Measurements from ENCODE around the gene CLPTM1L.
"Not testable (repeated sequence)": the region's sequence is repeated elsewhere in the genome, so short reads cannot be mapped to it uniquely, and the experiment has no call there.

Gene CLPTM1L

GRCh38 chr5:1293416-1294205, 51.3 kb downstream of the CLPTM1L start:
- Histone ChIP-seq H3K9ac (no peak overlapping the region), H3K27me3 (ENCODE audit: control insufficient read depth, insufficient read depth, low read length) (no peaks in the 10 kb centered on the region), H3K79me2 (no peaks in the 10 kb centered on the region), H3K27ac (no peak overlapping the region), H3K9me3 (ENCODE audit: control insufficient read depth, low read length) (no peaks in the 10 kb centered on the region), H2AFZ (no peak overlapping the region), H3K36me3 (ENCODE audit: control insufficient read depth, insufficient read depth, low read length) (no peaks in the 10 kb centered on the region), H3K4me1 (no peaks in the 10 kb centered on the region), H3K4me3 (ENCODE audit: low read depth, low read length) (no peak overlapping the region), H3K4me2 (ENCODE audit: low read length) (no peak overlapping the region)
- no peak for TF ChIP-seq CTCF (IDR thresholded peaks at IDR 0.05)

- Histone ChIP-seq H3K79me2 (no peaks in the 10 kb centered on the region), H3K36me3 (ENCODE audit: control insufficient read depth, insufficient read depth, low read length) (no peaks in the 10 kb centered on the region), H3K4me3 (ENCODE audit: low read depth, low read length) (no peak overlapping the region), H3K9me3 (ENCODE audit: control insufficient read depth, low read length) (no peaks in the 10 kb centered on the region), H3K9ac (no peak overlapping the region), H3K4me1 (no peaks in the 10 kb centered on the region), H2AFZ (no peak overlapping the region), H3K4me2 (ENCODE audit: low read length) (no peak overlapping the region), H3K27ac (no peak overlapping the region), H3K27me3 (ENCODE audit: control insufficient read depth, insufficient read depth, low read length) (no peaks in the 10 kb centered on the region)
- TF ChIP-seq CTCF (IDR thresholded peaks at IDR 0.05), result no peak
These were observed 52.0 kb downstream of the CLPTM1L start for GRCh38 chr5:1292846-1293415.

GRCh38 chr5:1292139-1292538, 52.8 kb downstream of the CLPTM1L start:
- Histone ChIP-seq H3K27me3 (ENCODE audit: control insufficient read depth, insufficient read depth, low read length) (no peaks in the 10 kb centered on the region), H3K79me2 (no peaks in the 10 kb centered on the region), H3K4me2 (ENCODE audit: low read length) (no peak overlapping the region), H3K4me3 (ENCODE audit: low read depth, low read length) (no peak overlapping the region), H3K9ac (no peak overlapping the region), H3K36me3 (ENCODE audit: control insufficient read depth, insufficient read depth, low read length) (no peaks in the 10 kb centered on the region), H3K9me3 (ENCODE audit: control insufficient read depth, low read length) (no peaks in the 10 kb centered on the region), H3K27ac (no peak overlapping the region), H2AFZ (no peak overlapping the region), H3K4me1 (no peaks in the 10 kb centered on the region)
- no peak for TF ChIP-seq CTCF (IDR thresholded peaks at IDR 0.05)

- H3K4me2 ChIP-seq (ENCODE audit: low read length), result no peak overlapping the region
- TF ChIP-seq CTCF (IDR thresholded peaks at IDR 0.05), result no peak
- H3K27ac ChIP-seq, result no peak overlapping the region
- H3K36me3 ChIP-seq (ENCODE audit: control insufficient read depth, insufficient read depth, low read length), result no peaks in the 10 kb centered on the region
- no peak overlapping the region for H3K4me3 ChIP-seq (ENCODE audit: low read depth, low read length)
- H3K27me3 ChIP-seq (ENCODE audit: control insufficient read depth, insufficient read depth, low read length), result no peaks in the 10 kb centered on the region
- no peaks in the 10 kb centered on the region for H3K4me1 ChIP-seq
- no peak overlapping the region for H3K9ac ChIP-seq
- no peak overlapping the region for H2AFZ ChIP-seq
- H3K9me3 ChIP-seq (ENCODE audit: control insufficient read depth, low read length), result no peaks in the 10 kb centered on the region
- no peaks in the 10 kb centered on the region for H3K79me2 ChIP-seq
These were observed 53.3 kb downstream of the CLPTM1L start for GRCh38 chr5:1291611-1292080.

- not testable (repeated sequence) for H2AFZ ChIP-seq; H3K4me2 ChIP-seq (ENCODE audit: low read length); H3K79me2 ChIP-seq; H3K27me3 ChIP-seq (ENCODE audit: control insufficient read depth, insufficient read depth, low read length); H3K9me3 ChIP-seq (ENCODE audit: control insufficient read depth, low read length); H3K4me1 ChIP-seq; H3K4me3 ChIP-seq (ENCODE audit: low read depth, low read length); H3K36me3 ChIP-seq (ENCODE audit: control insufficient read depth, insufficient read depth, low read length); H3K9ac ChIP-seq; H3K27ac ChIP-seq
These were observed 53.9 kb downstream of the CLPTM1L start for GRCh38 chr5:1290956-1291355.

GRCh38 chr5:1289559-1289958, 55.3 kb downstream of the CLPTM1L start:
- not testable (repeated sequence) for H3K9me3 ChIP-seq (ENCODE audit: control insufficient read depth, low read length); H3K27ac ChIP-seq; H2AFZ ChIP-seq; H3K4me2 ChIP-seq (ENCODE audit: low read length); H3K4me1 ChIP-seq; H3K9ac ChIP-seq; H3K36me3 ChIP-seq (ENCODE audit: control insufficient read depth, insufficient read depth, low read length); H3K79me2 ChIP-seq; H3K4me3 ChIP-seq (ENCODE audit: low read depth, low read length); H3K27me3 ChIP-seq (ENCODE audit: control insufficient read depth, insufficient read depth, low read length)

Measured in parathyroid adenoma (tissue), 2 donors.